Measurements from ENCODE around the gene ATP13A3.

DNA sequence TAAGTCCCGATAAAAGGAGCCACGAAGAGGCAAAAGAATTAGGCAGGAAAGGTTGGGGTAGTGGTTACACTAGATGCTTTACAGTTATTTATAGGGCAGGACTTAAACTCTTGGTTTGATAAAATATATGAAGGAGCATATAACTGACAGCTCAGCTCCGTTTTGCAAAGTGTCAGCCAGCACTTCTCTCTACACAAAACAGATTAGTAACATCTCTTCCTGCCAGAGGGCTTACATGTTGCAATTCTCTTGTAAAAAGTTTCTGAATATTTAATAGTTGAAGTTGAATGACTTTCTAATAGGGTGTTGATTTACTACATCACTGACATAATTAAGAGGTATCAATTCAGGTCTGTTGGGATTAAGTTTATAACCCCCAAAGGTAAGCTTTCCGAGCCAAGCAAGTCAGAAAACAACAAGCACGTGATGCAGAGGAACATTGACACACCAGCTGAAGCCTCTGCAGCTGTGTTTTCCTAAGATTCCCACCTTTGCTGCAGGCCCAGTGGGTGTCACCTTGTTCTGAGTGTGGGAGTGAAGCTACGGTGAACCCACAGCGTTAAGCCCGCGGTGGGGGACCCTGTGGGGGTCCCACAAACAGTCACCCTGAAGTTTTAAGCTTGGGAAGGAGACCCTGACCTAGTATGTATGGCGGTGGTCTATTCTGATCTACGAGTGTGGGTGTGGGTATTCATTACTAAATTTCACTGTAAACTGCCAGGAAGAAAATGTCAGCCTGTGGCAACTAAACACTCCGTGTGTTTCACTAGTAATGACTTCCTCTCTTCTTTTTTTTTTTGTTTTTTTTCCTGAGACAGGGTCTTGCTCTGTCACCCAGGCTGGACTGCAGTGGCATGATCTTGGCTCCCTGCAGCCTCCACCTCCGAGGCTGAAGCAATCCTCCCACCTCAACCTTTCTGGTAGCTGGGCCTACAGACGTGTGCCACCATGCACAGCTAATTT is 22.0 kb upstream of the ATP13A3 start:
- TF ChIP-seq SP1 (IDR thresholded peaks at IDR 0.05; ENCODE audit: low read depth, low read length) (no peak), REST (IDR thresholded peaks at IDR 0.05; ENCODE audit: low read depth, low read length) (no peak), POLR2AphosphoS5 (IDR thresholded peaks at IDR 0.05; ENCODE audit: low read length) (no peak), CTCF (IDR thresholded peaks at IDR 0.05 in 2 of 3, conservative IDR thresholded peaks at IDR 0.05 in 1 of 3; ENCODE audit: control insufficient read depth in 2 of 3, extremely low read depth in 1 of 3, insufficient read depth in 1 of 3, low read depth in 3 of 3, low read length in 3 of 3) (no peak), ATF3 (IDR thresholded peaks at IDR 0.05; ENCODE audit: borderline replicate concordance, extremely low read depth, low read depth, low read length) (no peak), SUZ12 (IDR thresholded peaks at IDR 0.05; ENCODE audit: unreplicated experiment) (no peak), ZNF274 (IDR thresholded peaks at IDR 0.05; ENCODE audit: insufficient read depth, insufficient read length) (no peak), HCFC1 (IDR thresholded peaks at IDR 0.05; ENCODE audit: low read length) (no peak), TCF7 (IDR thresholded peaks at IDR 0.05; ENCODE audit: borderline replicate concordance) (no peak), EED (IDR thresholded peaks at IDR 0.05; ENCODE audit: low read depth) (no peak), EZH2 (IDR thresholded peaks at IDR 0.05; ENCODE audit: borderline replicate concordance, control insufficient read depth, low read depth, low read length) (no peak), CEBPZ (IDR thresholded peaks at IDR 0.05; ENCODE audit: low read depth, low read length) (no peak), YY1 (IDR thresholded peaks at IDR 0.05; ENCODE audit: low read depth, low read length) (no peak)
